ENCODE data around the gene THSD4. TPM values are rescaled to one million over a fixed set of nuclear protein-coding genes. Genes with fewer than 3 reads are reported as not detected.

The THSD4 gene
- polyA plus RNA-seq, 2 of the 4 experiments (the other 2 are of a cell fraction), result 15.8 to 40.7 TPM

- TF ChIP-seq FOXS1 (CRISPR knock-in tag; IDR thresholded peaks at IDR 0.05) (no peak; the same call in 1 of the 2 replicates), NFE2L2 (conservative IDR thresholded peaks at IDR 0.05; ENCODE audit: low read length) (no peak), MYC (IDR thresholded peaks at IDR 0.05; ENCODE audit: borderline replicate concordance, low read length) (no peak), RFX5 (IDR thresholded peaks at IDR 0.05) (no peak), MAFK (IDR thresholded peaks at IDR 0.05; ENCODE audit: partially characterized antibody) (peak; percentile 41), ATOH8 (CRISPR knock-in tag; IDR thresholded peaks at IDR 0.05; ENCODE audit: low read depth) (peak; percentile 77), HDAC2 (IDR thresholded peaks at IDR 0.05) (no peak), SREBF2 (IDR thresholded peaks at IDR 0.05) (no peak), HES2 (IDR thresholded peaks at IDR 0.05) (no peak), JUNB (IDR thresholded peaks at IDR 0.05) (peak; percentile 91), NR3C1 (IDR thresholded peaks at IDR 0.05) (no peak), ELK1 (IDR thresholded peaks at IDR 0.05; ENCODE audit: low read depth, low read length) (no peak), NPAS2 (CRISPR knock-in tag; IDR thresholded peaks at IDR 0.05; ENCODE audit: borderline replicate concordance) (no peak), POLR2AphosphoS2 (conservative IDR thresholded peaks at IDR 0.05; ENCODE audit: low read length) (no peak), RAD21 (conservative IDR thresholded peaks at IDR 0.05 in 1 of 2, IDR thresholded peaks at IDR 0.05 in 1 of 2) (peak; percentile 99), ZC3H11A (IDR thresholded peaks at IDR 0.05) (no peak), CTCF (IDR thresholded peaks at IDR 0.05) (peak; percentile 98), RNF2 (IDR thresholded peaks at IDR 0.05; ENCODE audit: borderline replicate concordance, low read depth) (no peak), ESRRA (IDR thresholded peaks at IDR 0.05; ENCODE audit: borderline replicate concordance, low read length) (no peak), PBX3 (IDR thresholded peaks at IDR 0.05) (peak; percentile 75; the same call in 1 of the 2 replicates), EP300 (IDR thresholded peaks at IDR 0.05) (peak; percentile 95 to 97), PHF8 (IDR thresholded peaks at IDR 0.05; ENCODE audit: borderline replicate concordance, low read depth) (no peak), USF2 (IDR thresholded peaks at IDR 0.05) (no peak), RCOR1 (IDR thresholded peaks at IDR 0.05; ENCODE audit: low read depth, low read length) (no peak), SMC3 (IDR thresholded peaks at IDR 0.05) (peak; percentile 98), CBX8 (IDR thresholded peaks at IDR 0.05) (no peak), REST (IDR thresholded peaks at IDR 0.05) (no peak), MAX (IDR thresholded peaks at IDR 0.05) (peak; percentile 70), CEBPB (IDR thresholded peaks at IDR 0.05) (peak in 1 of 2 experiments; percentile 47; a peak in 2 of 4 replicates)
These were observed 685.8 kb downstream of the THSD4 start (continued) for GRCh38 chr15:71800835-71801745.

All from A549 (cell line).